Endothelial cell (in vitro differentiated cells): Measurements from ENCODE around the gene ZNF292. TPM values are rescaled to one million over a fixed set of nuclear protein-coding genes. Genes with fewer than 3 reads are reported as not detected.

ENCODE experiments used
- DNase-seq: peaks from one replicate; pipeline ENCODE4 v3.0.0; 2021; ENCODE audit warnings: low spot score
- H3K27ac Mint-ChIP-seq: one replicate; pipeline ENCODE4 v1.8.0; 2021; ENCODE audit warnings: mixed read lengths, inconsistent platforms; ENCODE audit not compliant: unreplicated experiment
- H3K27me3 Mint-ChIP-seq: one replicate; pipeline ENCODE4 v1.8.0; 2021; ENCODE audit warnings: mild to moderate bottlenecking, moderate library complexity, mixed read lengths, inconsistent platforms; ENCODE audit not compliant: unreplicated experiment
- H3K36me3 Mint-ChIP-seq: one replicate; pipeline ENCODE4 v1.8.0; 2021; ENCODE audit warnings: mild to moderate bottlenecking, low read depth, mixed read lengths, inconsistent platforms; ENCODE audit not compliant: unreplicated experiment
- H3K4me1 Mint-ChIP-seq: one replicate; pipeline ENCODE4 v1.8.0; 2021; ENCODE audit warnings: mild to moderate bottlenecking, mixed read lengths, inconsistent platforms; ENCODE audit not compliant: unreplicated experiment
- H3K4me3 Mint-ChIP-seq: one replicate; pipeline ENCODE4 v1.8.0; 2021; ENCODE audit warnings: mild to moderate bottlenecking, mixed read lengths, inconsistent platforms; ENCODE audit not compliant: unreplicated experiment
- H3K9me3 Mint-ChIP-seq: one replicate; pipeline ENCODE4 v1.8.0; 2021; ENCODE audit warnings: mixed read lengths, inconsistent platforms; ENCODE audit not compliant: unreplicated experiment
- CTCF ChIP-seq: fragments of 200-600 bp; sonication (generic); IDR thresholded peaks from one replicate; pipeline ENCODE4 v1.5.0; 2021; ENCODE audit warnings: antibody characterized with exemption; ENCODE audit not compliant: unreplicated experiment
- total RNA-seq: library from RNA; stranded (reverse); fragmentation: NEBNext Ultra II Directional; extraction: Animal tissue kit (Norgen Biotek cat#: 25700); gene quantifications from one replicate; pipeline ENCODE4 v1.2.1, GENCODE V29; 2021; ENCODE audit not compliant: unreplicated experiment

ZNF292 gene
- total RNA-seq, 1 donor from 2014 or later = 40.9 TPM

GRCh38 chr6:87279196-87279595 lies 123.8 kb downstream of the ZNF292 start:
- Mint-ChIP-seq H3K9me3 (no peaks in the 10 kb centered on the region), H3K36me3 (no peaks in the 10 kb centered on the region), H3K4me3 (no peak overlapping the region), H3K27me3 (no peaks in the 10 kb centered on the region), H3K4me1 (no peaks in the 10 kb centered on the region), H3K27ac (no peak overlapping the region)
- no peak for DNase-seq
- no peak for TF ChIP-seq CTCF

GRCh38 chr6:87281426-87281825 lies 126.1 kb downstream of the ZNF292 start:
- Mint-ChIP-seq H3K4me1 (no peaks in the 10 kb centered on the region), H3K36me3 (no peaks in the 10 kb centered on the region), H3K27ac (no peak overlapping the region), H3K4me3 (no peak overlapping the region), H3K27me3 (peaks cover 1% of the 10 kb centered on the region), H3K9me3 (no peaks in the 10 kb centered on the region)
- DNase-seq = no peak
- TF ChIP-seq CTCF = no peak

- H3K4me3 Mint-ChIP-seq = no peak overlapping the region
- no peak for TF ChIP-seq CTCF
- H3K4me1 Mint-ChIP-seq = no peaks in the 10 kb centered on the region
- H3K27ac Mint-ChIP-seq = no peak overlapping the region
- no peak for DNase-seq
- H3K9me3 Mint-ChIP-seq = no peaks in the 10 kb centered on the region
- H3K36me3 Mint-ChIP-seq = no peaks in the 10 kb centered on the region
- peaks cover 1% of the 10 kb centered on the region for H3K27me3 Mint-ChIP-seq
Measured at GRCh38 chr6:87282743-87283142, 127.4 kb downstream of the ZNF292 start.

GRCh38 chr6:87283461-87283860 lies 128.1 kb downstream of the ZNF292 start:
- H3K27me3 Mint-ChIP-seq = peaks cover 1% of the 10 kb centered on the region
- no peak overlapping the region for H3K4me3 Mint-ChIP-seq
- no peaks in the 10 kb centered on the region for H3K9me3 Mint-ChIP-seq
- no peak for DNase-seq
- no peaks in the 10 kb centered on the region for H3K36me3 Mint-ChIP-seq
- no peak for TF ChIP-seq CTCF
- H3K4me1 Mint-ChIP-seq = no peaks in the 10 kb centered on the region
- H3K27ac Mint-ChIP-seq = no peak overlapping the region

- Mint-ChIP-seq H3K4me3 (no peak overlapping the region), H3K4me1 (no peaks in the 10 kb centered on the region), H3K36me3 (no peaks in the 10 kb centered on the region), H3K9me3 (no peaks in the 10 kb centered on the region), H3K27ac (no peak overlapping the region), H3K27me3 (peaks cover 1% of the 10 kb centered on the region)
- no peak for TF ChIP-seq CTCF
- DNase-seq = no peak
Measured at GRCh38 chr6:87287251-87287650, 131.9 kb downstream of the ZNF292 start.
